GM19463 (cell line): Measurements from ENCODE around the gene OPALIN.
A peak's percentile ranks its signal among the peaks of the same experiment; 100 is the strongest.

Source experiments
- ATAC-seq: cut with Tn5 transposase; IDR thresholded peaks from one replicate; pipeline ENCODE4 v1.9.1; 2021; ENCODE audit warnings: mild to moderate bottlenecking, moderate library complexity; ENCODE audit not compliant: unreplicated experiment

The OPALIN gene

GRCh38 chr10:96358851-96359540, at the start of gene OPALIN:
Gene OPALIN, minus strand, starts transcription at chr10:96359002. Its CDS starts 106 bp downstream, at chr10:96358896.
- ATAC-seq: no peak

DNA sequence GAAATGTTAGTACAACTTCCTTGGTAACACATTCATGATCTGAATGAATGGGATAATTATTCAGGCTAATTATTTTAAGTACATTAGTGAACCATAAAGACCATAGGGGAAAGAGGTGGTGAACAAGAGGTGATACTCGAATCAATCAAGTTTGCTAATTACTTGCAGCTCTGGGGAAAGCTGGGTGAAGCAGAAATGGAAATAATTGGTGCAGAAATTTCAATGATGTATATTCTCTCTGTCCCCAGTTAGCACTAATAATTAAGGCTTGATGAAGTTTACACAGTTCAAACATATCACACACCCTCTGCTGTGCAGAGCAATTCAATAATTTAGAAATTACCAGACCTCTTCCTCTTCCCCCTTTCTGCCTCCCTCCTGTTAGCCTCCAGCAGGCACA, 49.4 kb upstream of the OPALIN start:
- ATAC-seq: no peak

GRCh38 chr10:96407560-96408069, 48.8 kb upstream of the OPALIN start:
- no peak for ATAC-seq

DNA sequence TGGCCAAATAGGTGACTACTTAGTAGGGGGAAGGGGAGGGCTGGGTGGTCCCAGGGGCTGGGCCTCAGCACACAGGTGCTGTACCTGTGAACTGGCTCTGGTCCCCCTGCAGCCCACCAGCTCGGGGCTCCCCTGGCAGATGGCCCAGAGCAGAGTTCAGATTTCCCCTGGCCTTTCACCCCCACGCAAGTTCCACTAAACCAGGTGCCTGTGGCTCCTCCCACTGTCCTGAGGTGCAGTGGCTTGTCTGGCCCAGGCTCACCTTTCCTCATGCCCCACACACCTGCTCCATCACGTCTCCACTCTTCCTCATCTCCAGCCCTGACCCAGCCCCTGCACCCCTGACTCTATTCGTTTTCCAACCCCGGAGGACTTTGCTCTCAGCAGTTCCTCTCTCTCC, 47.3 kb upstream of the OPALIN start:
- ATAC-seq: no peak

GRCh38 chr10:96402417-96403305, 43.9 kb upstream of the OPALIN start:
- ATAC-seq: no peak

GRCh38 chr10:96401036-96401435, 42.2 kb upstream of the OPALIN start:
- no peak for ATAC-seq

- ATAC-seq: no peak
Observed at GRCh38 chr10:96400465-96400864, 41.7 kb upstream of the OPALIN start.

DNA sequence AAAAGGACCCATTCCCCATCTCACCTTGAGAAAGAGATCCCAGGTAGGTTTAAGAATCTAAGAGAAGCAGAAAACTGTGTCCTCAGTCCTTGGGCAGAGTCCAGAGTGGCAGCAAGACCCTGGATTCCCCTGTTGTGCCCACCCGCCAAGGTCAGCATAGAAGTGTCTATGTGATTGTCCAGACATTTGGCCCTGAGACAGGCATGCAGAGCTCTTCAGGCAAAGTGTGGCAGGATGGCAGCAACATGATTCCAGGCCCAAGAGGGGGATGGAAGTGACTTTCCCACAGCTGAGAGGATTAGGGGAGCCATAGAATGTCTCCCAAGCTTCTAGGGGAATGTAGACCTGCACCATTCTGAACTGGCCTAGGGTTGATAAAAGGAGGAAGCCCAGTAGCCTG, 39.1 kb upstream of the OPALIN start:
- ATAC-seq: no peak

DNA sequence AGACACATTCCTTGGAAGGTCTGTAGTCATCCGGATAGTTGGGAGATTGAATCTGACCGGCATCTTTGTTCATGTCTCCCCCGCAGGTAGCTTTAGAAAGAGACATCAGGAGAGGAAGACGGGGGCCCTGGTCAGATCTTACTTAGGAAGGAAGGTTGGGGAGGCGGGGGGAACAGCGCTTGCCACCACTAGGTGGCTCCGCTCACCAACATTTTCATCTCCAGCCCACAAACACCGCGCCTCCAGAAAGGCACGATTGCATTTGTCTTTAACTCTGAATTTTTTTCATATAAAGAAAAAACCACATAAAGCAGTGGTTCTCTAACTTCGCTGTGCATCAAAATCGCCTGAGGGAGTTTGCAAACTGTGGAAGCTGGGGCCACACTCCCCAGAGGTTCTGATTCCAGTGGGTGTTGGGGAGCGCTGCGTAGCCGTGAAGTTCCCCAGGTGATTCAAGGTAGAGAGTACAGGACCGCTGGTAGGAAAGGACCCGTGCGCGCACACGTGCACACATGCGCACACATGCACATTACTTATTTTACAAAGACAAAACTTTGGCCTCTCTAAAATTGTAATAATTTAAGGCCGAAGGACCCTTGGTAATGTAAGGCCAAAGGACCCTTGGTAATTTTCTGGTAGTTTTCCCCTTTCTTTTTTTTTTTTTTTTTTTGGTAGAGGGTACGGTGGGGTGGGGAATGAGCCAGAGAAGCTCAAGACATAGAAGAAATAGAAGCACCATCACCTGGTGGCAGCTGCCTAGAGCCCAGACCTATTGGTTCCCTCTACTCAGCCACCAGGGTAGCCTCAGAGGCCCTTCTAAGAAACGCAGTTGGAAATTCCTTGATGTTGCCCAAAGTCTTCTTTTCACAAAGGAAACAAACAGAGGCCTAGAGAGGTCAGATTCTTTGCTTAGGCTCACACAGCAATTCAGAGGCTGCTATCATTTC, 37.4 kb upstream of the OPALIN start:
- no peak for ATAC-seq

DNA sequence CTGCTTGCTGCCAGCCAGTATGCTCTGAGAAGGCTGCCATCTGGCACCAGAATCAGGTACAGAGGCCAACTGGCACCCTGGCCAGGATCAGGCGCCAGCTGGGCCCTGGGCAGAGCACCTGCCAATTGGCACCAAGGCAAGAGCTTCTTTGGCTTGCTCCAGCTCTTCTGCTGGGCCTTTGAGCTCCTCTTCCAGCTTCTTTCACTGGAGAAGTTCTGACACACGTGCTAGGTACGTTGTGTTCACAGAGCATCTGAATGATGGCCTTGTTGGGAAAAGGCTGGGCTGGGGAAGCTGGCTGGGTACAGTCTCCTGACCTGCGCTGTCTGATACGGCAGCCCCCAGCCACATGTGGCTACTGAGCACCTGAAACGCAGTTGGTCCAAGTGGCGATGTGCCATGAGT, 31.7 kb upstream of the OPALIN start:
- no peak for ATAC-seq

DNA sequence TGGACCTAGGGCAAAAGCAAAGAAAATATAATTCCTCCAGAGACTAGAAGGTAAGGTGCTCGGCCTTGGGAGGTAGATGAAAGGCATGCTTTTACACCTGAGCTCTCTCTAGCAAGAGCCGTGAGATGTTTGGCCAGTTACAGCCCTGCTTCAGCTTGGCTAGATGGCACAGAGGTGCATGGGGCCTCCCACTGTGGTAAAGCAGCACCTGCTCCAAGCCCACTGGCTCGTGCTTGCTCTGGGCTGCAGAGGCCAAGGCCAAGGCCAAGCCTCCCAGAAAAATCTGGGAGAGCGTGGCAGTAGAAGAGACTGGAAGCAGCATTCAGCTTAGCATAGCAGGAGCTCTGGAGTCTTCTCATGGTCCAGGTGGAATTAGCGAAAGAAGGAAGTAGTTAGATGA, 31.0 kb upstream of the OPALIN start:
- ATAC-seq: no peak

GRCh38 chr10:96387601-96388000, 28.8 kb upstream of the OPALIN start:
- ATAC-seq: no peak

GRCh38 chr10:96387161-96387560, 28.4 kb upstream of the OPALIN start:
- ATAC-seq: no peak

- no peak for ATAC-seq
Observed at GRCh38 chr10:96384506-96384905, 25.7 kb upstream of the OPALIN start.

GRCh38 chr10:96380821-96381220, 22.0 kb upstream of the OPALIN start:
- ATAC-seq: no peak

GRCh38 chr10:96379758-96380157, 21.0 kb upstream of the OPALIN start:
- ATAC-seq: no peak

DNA sequence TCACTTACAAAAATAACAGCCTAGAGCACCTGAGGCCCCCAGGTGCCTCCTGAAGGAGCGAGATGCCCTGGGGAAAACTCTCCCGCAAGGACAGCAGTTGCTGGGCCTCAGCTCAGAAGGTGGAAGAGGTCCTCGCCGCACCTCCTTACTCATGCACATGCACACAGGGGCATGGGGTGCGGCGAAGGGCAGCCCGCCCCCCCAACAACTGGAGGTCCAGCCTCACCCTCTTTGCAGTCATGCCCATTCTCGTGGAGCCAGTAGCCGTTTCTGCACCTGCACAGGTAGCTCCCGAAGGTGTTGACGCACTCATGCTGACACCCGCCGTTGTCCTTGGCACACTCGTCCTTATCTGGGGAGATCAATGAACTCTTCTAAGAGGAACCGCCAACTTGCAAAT, 19.9 kb upstream of the OPALIN start:
- no peak for ATAC-seq

DNA sequence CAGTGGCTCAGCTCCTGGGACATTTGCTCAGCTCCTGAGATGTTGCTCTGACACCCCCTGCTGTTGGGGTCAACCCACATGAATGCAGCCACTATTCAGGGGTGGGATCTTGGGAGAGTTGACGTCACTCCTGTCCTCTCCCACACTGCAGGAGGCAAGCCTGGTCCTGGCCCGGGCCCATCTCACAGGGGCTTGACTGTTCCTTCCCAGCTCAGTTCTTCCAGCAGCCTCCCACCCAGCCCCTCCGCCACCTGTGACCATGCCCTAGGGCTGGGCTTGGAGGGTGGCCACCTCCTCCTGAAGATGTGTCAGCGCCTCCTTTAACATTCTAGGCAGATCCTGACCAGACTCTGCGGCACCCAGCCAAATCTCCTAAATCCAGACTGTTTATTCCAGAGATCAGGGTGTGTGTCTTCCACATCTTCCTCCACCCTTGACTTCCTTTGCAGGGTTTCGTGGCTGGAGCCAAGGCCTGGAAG, 19.1 kb upstream of the OPALIN start:
- ATAC-seq: no peak

GRCh38 chr10:96376483-96376882, 17.7 kb upstream of the OPALIN start:
- ATAC-seq: peak; percentile 58

DNA sequence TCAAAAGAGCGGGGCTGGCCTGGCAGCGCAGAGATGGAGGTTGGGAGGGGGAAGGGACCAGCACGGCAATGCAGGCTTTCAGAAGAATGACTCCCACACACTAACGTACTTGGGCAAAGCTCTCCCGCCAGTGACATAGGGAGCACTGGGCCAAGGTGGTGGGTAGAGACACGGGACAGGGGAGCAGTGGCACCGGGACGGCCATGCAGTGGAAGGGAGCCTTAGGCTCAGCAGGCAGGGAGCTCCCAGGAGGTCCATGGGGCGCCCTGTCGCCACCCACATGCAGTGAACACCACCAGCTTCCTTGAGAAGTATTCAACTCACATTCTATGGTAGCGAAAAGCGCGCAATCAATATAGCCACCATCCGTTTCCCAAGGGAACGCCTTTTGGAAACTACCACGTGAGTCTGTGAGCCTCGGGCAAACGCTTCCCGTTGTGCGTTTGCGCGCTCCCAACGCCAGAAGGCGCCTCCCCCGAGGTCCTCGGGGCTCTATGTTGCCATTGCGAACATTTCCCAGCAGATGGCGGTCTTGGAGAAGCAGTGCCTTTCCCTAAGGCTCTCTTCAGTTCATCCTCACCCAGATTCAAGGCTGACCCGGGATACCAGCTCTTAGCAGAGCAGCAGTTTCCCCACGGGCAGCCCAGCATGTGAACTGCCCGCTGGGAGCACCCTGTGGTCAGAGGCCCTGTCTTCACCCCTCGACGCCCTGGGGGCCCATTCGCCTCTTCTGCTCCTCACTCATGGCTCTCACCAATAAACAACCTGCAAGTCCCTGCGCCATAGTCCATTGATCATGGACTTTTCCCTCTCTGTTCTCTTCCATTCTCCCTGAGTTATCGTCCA, 16.4 kb upstream of the OPALIN start:
- peak; percentile 80 for ATAC-seq
